IPS-18a (cell line): ENCODE data around the gene WFDC9.
"Not testable (repeated sequence)": the region's sequence is repeated elsewhere in the genome, so short reads cannot be mapped to it uniquely, and the experiment has no call there.

Experiments used
- H3K27ac ChIP-seq: one replicate; pipeline ENCODE4 v1.5.1; 2013; ENCODE audit warnings: low read length
- H3K27me3 ChIP-seq: one replicate; pipeline ENCODE4 v1.6.1; 2013; ENCODE audit warnings: mild to moderate bottlenecking, low read length; ENCODE audit not compliant: control insufficient read depth, insufficient read depth
- H3K36me3 ChIP-seq: one replicate; pipeline ENCODE4 v1.6.1; 2013; ENCODE audit warnings: low read depth, low read length; ENCODE audit not compliant: control insufficient read depth
- H3K4me1 ChIP-seq: one replicate; pipeline ENCODE4 v1.6.1; 2013; ENCODE audit warnings: low read depth, low read length; ENCODE audit not compliant: control insufficient read depth
- H3K4me3 ChIP-seq: one replicate; pipeline ENCODE4 v1.5.1; 2013; ENCODE audit warnings: low read length
- H3K9ac ChIP-seq: one replicate; pipeline ENCODE4 v1.6.1; 2013; ENCODE audit warnings: mild to moderate bottlenecking, low read length, moderate library complexity
- H3K9me3 ChIP-seq: one replicate; pipeline ENCODE4 v1.6.1; 2013; ENCODE audit warnings: low read depth, low read length; ENCODE audit not compliant: control insufficient read depth

WFDC9 gene

GRCh38 chr20:45589725-45590124, 41.4 kb downstream of the WFDC9 start:
- Histone ChIP-seq H3K27ac (no peak overlapping the region), H3K36me3 (no peaks in the 10 kb centered on the region), H3K9ac (no peak overlapping the region), H3K4me1 (no peaks in the 10 kb centered on the region), H3K27me3 (no peaks in the 10 kb centered on the region), H3K9me3 (no peaks in the 10 kb centered on the region), H3K4me3 (no peak overlapping the region)

GRCh38 chr20:45588800-45589199, 42.3 kb downstream of the WFDC9 start:
- peaks cover 1% of the 10 kb centered on the region for H3K4me1 ChIP-seq
- no peaks in the 10 kb centered on the region for H3K27me3 ChIP-seq
- no peaks in the 10 kb centered on the region for H3K9me3 ChIP-seq
- no peak overlapping the region for H3K27ac ChIP-seq
- no peak overlapping the region for H3K4me3 ChIP-seq
- H3K36me3 ChIP-seq = no peaks in the 10 kb centered on the region
- no peak overlapping the region for H3K9ac ChIP-seq

- H3K4me1 ChIP-seq = peaks cover 15% of the 10 kb centered on the region
- H3K9ac ChIP-seq, H3K9me3 ChIP-seq, H3K36me3 ChIP-seq, H3K4me3 ChIP-seq, H3K27ac ChIP-seq, H3K27me3 ChIP-seq: not testable (repeated sequence)
Observed at GRCh38 chr20:45585986-45586385, 45.1 kb downstream of the WFDC9 start.

GRCh38 chr20:45584294-45584693, 46.8 kb downstream of the WFDC9 start:
- not testable (repeated sequence) for H3K27ac ChIP-seq, H3K27me3 ChIP-seq, H3K36me3 ChIP-seq, H3K9ac ChIP-seq, H3K9me3 ChIP-seq, H3K4me3 ChIP-seq
- peaks cover 15% of the 10 kb centered on the region for H3K4me1 ChIP-seq

GRCh38 chr20:45583502-45583901, 47.6 kb downstream of the WFDC9 start:
- Histone ChIP-seq H3K4me1 (peaks cover 15% of the 10 kb centered on the region), H3K27me3 (no peaks in the 10 kb centered on the region), H3K36me3 (no peaks in the 10 kb centered on the region), H3K9ac (no peak overlapping the region), H3K9me3 (no peaks in the 10 kb centered on the region), H3K27ac (no peak overlapping the region), H3K4me3 (peak overlapping the region; percentile 30)

GRCh38 chr20:45581702-45582101, 49.4 kb downstream of the WFDC9 start:
- H3K27ac ChIP-seq = no peak overlapping the region
- no peak overlapping the region for H3K9ac ChIP-seq
- H3K9me3 ChIP-seq = no peaks in the 10 kb centered on the region
- H3K4me1 ChIP-seq = peaks cover 21% of the 10 kb centered on the region
- no peaks in the 10 kb centered on the region for H3K27me3 ChIP-seq
- H3K4me3 ChIP-seq = no peak overlapping the region
- no peaks in the 10 kb centered on the region for H3K36me3 ChIP-seq

- H3K9ac ChIP-seq = no peak within 1 kb of the TSS
- H3K27me3 ChIP-seq = no peaks in the 10 kb centered on the region
- H3K27ac ChIP-seq = no peak within 1 kb of the TSS
- peaks cover 21% of the 10 kb centered on the region for H3K4me1 ChIP-seq
- no peaks in the 10 kb centered on the region for H3K36me3 ChIP-seq
- no peak within 1 kb of the TSS for H3K4me3 ChIP-seq
- no peaks in the 10 kb centered on the region for H3K9me3 ChIP-seq
Observed at GRCh38 chr20:45579184-45579583, 51.9 kb downstream of the WFDC9 start, which contains the start of gene WFDC8. Gene WFDC8, minus strand, starts transcription at chr20:45579284. Its CDS starts 37 bp downstream, at chr20:45579247.

- peaks cover 14% of the 10 kb centered on the region for H3K4me1 ChIP-seq
- H3K36me3 ChIP-seq = no peaks in the 10 kb centered on the region
- H3K9ac ChIP-seq = no peak overlapping the region
- no peaks in the 10 kb centered on the region for H3K9me3 ChIP-seq
- H3K27me3 ChIP-seq = no peaks in the 10 kb centered on the region
- no peak overlapping the region for H3K4me3 ChIP-seq
- H3K27ac ChIP-seq = no peak overlapping the region
Observed at GRCh38 chr20:45578231-45578630, 52.9 kb downstream of the WFDC9 start.

GRCh38 chr20:45576995-45577394, 54.1 kb downstream of the WFDC9 start:
- peaks cover 6% of the 10 kb centered on the region for H3K4me1 ChIP-seq
- H3K36me3 ChIP-seq = no peaks in the 10 kb centered on the region
- H3K9me3 ChIP-seq = no peaks in the 10 kb centered on the region
- H3K27ac ChIP-seq = no peak overlapping the region
- no peak overlapping the region for H3K9ac ChIP-seq
- no peaks in the 10 kb centered on the region for H3K27me3 ChIP-seq
- no peak overlapping the region for H3K4me3 ChIP-seq

GRCh38 chr20:45575931-45576330, 55.2 kb downstream of the WFDC9 start:
- Histone ChIP-seq H3K9me3 (no peaks in the 10 kb centered on the region), H3K4me1 (peaks cover 6% of the 10 kb centered on the region), H3K27ac (no peak overlapping the region), H3K9ac (no peak overlapping the region), H3K36me3 (no peaks in the 10 kb centered on the region), H3K27me3 (no peaks in the 10 kb centered on the region), H3K4me3 (no peak overlapping the region)

- H3K4me1 ChIP-seq, H3K4me3 ChIP-seq, H3K9me3 ChIP-seq, H3K27me3 ChIP-seq, H3K27ac ChIP-seq, H3K36me3 ChIP-seq, H3K9ac ChIP-seq: not testable (repeated sequence)
Observed at GRCh38 chr20:45569650-45570049, 61.4 kb downstream of the WFDC9 start.

GRCh38 chr20:45564760-45565276, 66.3 kb downstream of the WFDC9 start:
- no peaks in the 10 kb centered on the region for H3K36me3 ChIP-seq
- H3K9ac ChIP-seq = no peak overlapping the region
- H3K4me3 ChIP-seq = no peak overlapping the region
- no peak overlapping the region for H3K27ac ChIP-seq
- no peaks in the 10 kb centered on the region for H3K9me3 ChIP-seq
- no peaks in the 10 kb centered on the region for H3K4me1 ChIP-seq
- H3K27me3 ChIP-seq = no peaks in the 10 kb centered on the region
